HepG2 (cell line): ENCODE measurements around the gene RIMBP2. TPM values are rescaled to one million over a fixed set of nuclear protein-coding genes. Genes with fewer than 3 reads are reported as not detected.

Source experiments
- ATAC-seq: fragments of 200-7000 bp; cut with Tn5 transposase; 3 replicates; pipeline ENCODE4 v1.9.1; 2020; ENCODE audit warnings: mild to moderate bottlenecking, moderate library complexity
- BruUV-seq: library from RNA; stranded (reverse); fragments of 400-500 nt; replicated peaks from 2 replicates; lab custom pipeline; 2021; lab: Mats Ljungman, UMichigan
- CTCF ChIA-PET: fragments of 300-600 bp; formaldehyde crosslinking; extraction: SDS; loops from one replicate; lab custom pipeline; 2021; ENCODE audit warnings: low total read pairs, inconsistent platforms, low intra/inter-chr PET ratio; lab: Yijun Ruan, JAX
- POLR2A ChIA-PET: fragments of 350-600 bp; sonication (Branson Sonifier 250); formaldehyde crosslinking; loops from one replicate; lab custom pipeline; 2020; ENCODE audit warnings: antibody characterized with exemption, inconsistent platforms; lab: Yijun Ruan, JAX
- DNase-seq: peaks from one replicate; pipeline ENCODE4 v3.0.0-alpha.2; 2015; ENCODE audit warnings: low spot score
- FAIRE-seq: peaks from 3 replicates; lab custom pipeline; 2011; peaks lifted over from hg19 to GRCh38; lab: Jason Lieb, UNC
- H2AFZ ChIP-seq: one replicate; pipeline ENCODE4 v1.6.1; 2011; ENCODE audit warnings: low read length, inconsistent platforms
- H3K27ac ChIP-seq: fragments of 300-600 bp; 3 replicates; pipeline ENCODE4 v1.8.0; 2011; ENCODE audit warnings: mixed run types, mild to moderate bottlenecking, mixed read lengths, low read length, inconsistent platforms; ENCODE audit not compliant: insufficient read depth; ENCODE audit errors: extremely low read length
- H3K27me3 ChIP-seq, 2 experiments: fragments of 200-600 bp in 1 of 2; 2 replicates in 1 of 2; 3 replicates in 1 of 2; pipeline versions ENCODE4 v1.6.0 to v1.8.0; 2011; ENCODE audit warnings: low read length in 2 of 2, mild to moderate bottlenecking in 2 of 2, moderate library complexity in 2 of 2, inconsistent platforms in 1 of 2; ENCODE audit not compliant: insufficient read depth in 2 of 2, control insufficient read depth in 1 of 2
- H3K36me3 ChIP-seq, 2 experiments: fragments of 200-600 bp in 1 of 2; replicated peaks in 1 of 2; 2 replicates in 1 of 2; 3 replicates in 1 of 2; pipeline versions ENCODE4 v1.5.1 to v1.8.0; 2011; ENCODE audit warnings: low read length in 2 of 2, inconsistent platforms in 1 of 2; ENCODE audit not compliant: insufficient read depth in 2 of 2, control insufficient read depth in 1 of 2
- H3K4me1 ChIP-seq: 2 replicates; pipeline ENCODE4 v1.5.1; 2012; ENCODE audit warnings: low read length, inconsistent platforms; ENCODE audit not compliant: insufficient read depth
- H3K4me2 ChIP-seq: 2 replicates; pipeline ENCODE4 v1.6.0; 2011; ENCODE audit warnings: low read depth, low read length, inconsistent platforms
- H3K4me3 ChIP-seq, 3 experiments: fragments of 200-600 bp in 1 of 3; sonication (generic), shearing (Covaris generic) in 1 of 3; replicated peaks in 1 of 3; 2 replicates each; pipeline ENCODE4 v1.5.1; 2011 to 2016; ENCODE audit warnings: low read length in 3 of 3, inconsistent platforms in 2 of 3, low read depth in 2 of 3, mild to moderate bottlenecking in 2 of 3, control low read depth in 1 of 3, mixed read lengths in 1 of 3; ENCODE audit not compliant: insufficient read depth in 1 of 3
- H3K79me2 ChIP-seq: one replicate; pipeline ENCODE4 v1.6.1; 2011; ENCODE audit warnings: low read length, inconsistent platforms; ENCODE audit not compliant: insufficient read depth
- H3K9ac ChIP-seq: 2 replicates; pipeline ENCODE4 v1.6.0; 2011; ENCODE audit warnings: mild to moderate bottlenecking, low read depth, low read length, inconsistent platforms; ENCODE audit not compliant: insufficient read depth
- H3K9me3 ChIP-seq: 2 replicates; pipeline ENCODE4 v1.5.1; 2012; ENCODE audit warnings: mild to moderate bottlenecking, low read length
- H4K20me1 ChIP-seq: 2 replicates; pipeline ENCODE4 v1.6.0; 2011; ENCODE audit warnings: inconsistent platforms, mild to moderate bottlenecking, low read length, moderate library complexity; ENCODE audit not compliant: insufficient read depth
- DPF2 ChIP-seq: sonication (generic); formaldehyde crosslinking; IDR thresholded peaks from 2 replicates; pipeline ENCODE4 v1.4.0; 2020; ENCODE audit warnings: mild to moderate bottlenecking, low read depth, missing genetic modification reagents, borderline replicate concordance
- GTF2F1 ChIP-seq: fragments of 150-350 bp; IDR thresholded peaks from 2 replicates; pipeline ENCODE4 v1.6.1; 2014; ENCODE audit warnings: low read length
- KLF16 ChIP-seq, 2 experiments: sonication (generic) in 1 of 2; formaldehyde crosslinking in 1 of 2; IDR thresholded peaks; 2 replicates each; pipeline versions ENCODE4 v1.6.1 to v1.8.0; 2016 to 2023; ENCODE audit warnings: missing genetic modification reagents in 2 of 2, missing compliant biosample characterization in 1 of 2
- KLF9 ChIP-seq: IDR thresholded peaks from 2 replicates; pipeline ENCODE4 v1.6.1; 2016; ENCODE audit warnings: low read depth
- MAFK ChIP-seq, 2 experiments: IDR thresholded peaks in 1 of 2; conservative IDR thresholded peaks in 1 of 2; 2 replicates each; pipeline ENCODE4 v1.6.1; 2011; ENCODE audit warnings: improper control_type of control experiment in 2 of 2, low read length in 2 of 2
- MYNN ChIP-seq: sonication (generic); formaldehyde crosslinking; IDR thresholded peaks from 2 replicates; pipeline ENCODE4 v1.4.0; 2020; ENCODE audit warnings: mild to moderate bottlenecking, low read depth, missing genetic modification reagents
- NR1H2 ChIP-seq: sonication (generic); formaldehyde crosslinking; IDR thresholded peaks from 2 replicates; pipeline ENCODE4 v1.8.1; 2022; ENCODE audit warnings: low read depth, missing genetic modification reagents, borderline replicate concordance
- SRY ChIP-seq: sonication (generic); formaldehyde crosslinking; IDR thresholded peaks from 2 replicates; pipeline ENCODE4 v1.8.0; 2022; ENCODE audit warnings: mild to moderate bottlenecking, missing genetic modification reagents
- ZFYVE20 ChIP-seq: sonication (generic); formaldehyde crosslinking; IDR thresholded peaks from 2 replicates; pipeline ENCODE4 v1.8.0; 2023; ENCODE audit warnings: low read depth, mild to moderate bottlenecking, moderate library complexity, missing genetic modification reagents, borderline replicate concordance
- ZNF3 ChIP-seq: IDR thresholded peaks from 2 replicates; pipeline ENCODE4 v1.7.0; 2017; ENCODE audit warnings: inconsistent platforms
- ZNF563 ChIP-seq: sonication (generic); formaldehyde crosslinking; IDR thresholded peaks from 2 replicates; pipeline ENCODE4 v1.8.0; 2022; ENCODE audit warnings: mild to moderate bottlenecking, moderate library complexity, missing genetic modification reagents
- ZNF83 ChIP-seq: sonication (generic); formaldehyde crosslinking; IDR thresholded peaks from 2 replicates; pipeline ENCODE4 v1.4.0; 2020; ENCODE audit warnings: missing genetic modification reagents, mild to moderate bottlenecking, borderline replicate concordance
- ZNF841 ChIP-seq: sonication (generic); formaldehyde crosslinking; IDR thresholded peaks from 2 replicates; pipeline ENCODE4 v1.8.1; 2023; ENCODE audit warnings: missing genetic modification reagents, borderline replicate concordance
- ZNF850 ChIP-seq: sonication (generic); formaldehyde crosslinking; conservative IDR thresholded peaks from 2 replicates; pipeline ENCODE4 v1.9.0; 2021; ENCODE audit warnings: mild to moderate bottlenecking, missing genetic modification reagents
- WGBS: methylation state at CpG from one replicate; pipeline ENCODE4 v1.1.6; 2017; ENCODE audit warnings: low lambda C conversion rate; 5-methylcytosine and 5-hydroxymethylcytosine counted together
- in situ Hi-C: cut with HindIII; loops from 2 replicates; pipeline ENCODE4 v1.10.0; 2017; ENCODE audit warnings: low pct_unique_long_range_greater_than_20kb; ENCODE audit not compliant: extremely low pct_ligation_motif_present
- intact Hi-C: fragments of 100-400 bp; cut with micrococcal nuclease; formaldehyde crosslinking; loops from one replicate; pipeline ENCODE4 v1.10.0; 2022; ENCODE audit not compliant: unreplicated experiment
- polyA plus RNA-seq, 8 experiments: library from polyadenylated mRNA; depleted of rRNA in 3 of 8; stranded (reverse) in 7 of 8; unstranded in 1 of 8; fragments of >200 nt; fragmentation: Illumina TruSeq in 4 of 8; extraction: Trizol in 4 of 8; gene quantifications; 2 replicates each; pipeline versions ENCODE4 v1.2.1 to v1.2.3, GENCODE V29; 2011 to 2016; ENCODE audit warnings: low read depth in 4 of 8, missing spikeins in 1 of 8, mixed read lengths in 1 of 8; ENCODE audit not compliant: insufficient read depth in 1 of 8
- total RNA-seq, 5 experiments: library from RNA; depleted of rRNA; stranded (reverse); fragments of >200 nt; fragmentation: Illumina TruSeq; extraction: Trizol; gene quantifications; 2 replicates each; pipeline ENCODE4 v1.2.3, GENCODE V29; 2016; ENCODE audit warnings: low read depth in 1 of 5
- TF ChIP-seq, protein P1 (sequence below): IDR thresholded peaks from 2 replicates; pipeline ENCODE4 v1.4.0; 2020; ENCODE audit warnings: mild to moderate bottlenecking, missing genetic modification reagents
- TF ChIP-seq, protein P2 (sequence below): sonication (generic); formaldehyde crosslinking; conservative IDR thresholded peaks from 2 replicates; pipeline ENCODE4 v1.4.0; 2020; ENCODE audit warnings: mild to moderate bottlenecking, missing genetic modification reagents, moderate library complexity
- TF ChIP-seq, protein P3 (sequence below): sonication (generic); formaldehyde crosslinking; conservative IDR thresholded peaks from 2 replicates; pipeline ENCODE4 v1.5.0; 2020; ENCODE audit warnings: missing genetic modification reagents

RIMBP2 gene
- total and polyA plus RNA-seq, 2 of the 13 experiments (the other 11 are each of a cell fraction or from before 2014, with no cell fraction given) = 0.03 TPM; not detected in 1

DNA sequence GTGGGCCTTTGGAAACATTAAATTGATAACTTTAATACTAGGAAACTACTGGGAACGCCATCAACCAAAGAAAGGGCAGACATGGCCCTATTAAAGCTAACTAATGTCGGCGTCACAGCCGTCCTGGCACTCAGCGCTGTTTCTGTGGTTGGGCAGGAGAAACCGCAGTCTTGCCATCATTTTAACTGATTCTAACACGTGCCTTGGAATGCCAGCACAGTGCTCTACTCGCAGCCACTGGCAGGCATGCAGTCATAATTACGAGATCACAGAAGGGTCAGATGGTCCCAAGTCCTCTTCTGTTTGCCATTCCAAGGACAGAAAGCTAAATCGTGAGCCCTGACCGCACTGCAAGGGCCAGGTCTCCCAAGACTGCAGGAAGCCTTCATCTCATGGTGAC lies 75.2 kb downstream of the RIMBP2 start:
- CTCF ChIA-PET = no interaction called here

More for the DNA sequence above, 75.2 kb downstream of the RIMBP2 start:
- no peak overlapping the region for H2AFZ ChIP-seq
- WGBS = 50% methylated on average over 8 of the region's 11 CpGs
- POLR2A ChIA-PET = no interaction called here
- in situ Hi-C loops (no loop called here), intact Hi-C loops (no loop called here)
- ATAC-seq (no peak), FAIRE-seq (no peak), DNase-seq (no peak)
- H3K4me3 ChIP-seq = no peak overlapping the region
- no peak overlapping the region for H3K27ac ChIP-seq
- H3K4me1 ChIP-seq = no peaks in the 10 kb centered on the region
- no TSS peak for BruUV-seq
- no peak overlapping the region for H3K9ac ChIP-seq
- TF ChIP-seq, protein P1, sequence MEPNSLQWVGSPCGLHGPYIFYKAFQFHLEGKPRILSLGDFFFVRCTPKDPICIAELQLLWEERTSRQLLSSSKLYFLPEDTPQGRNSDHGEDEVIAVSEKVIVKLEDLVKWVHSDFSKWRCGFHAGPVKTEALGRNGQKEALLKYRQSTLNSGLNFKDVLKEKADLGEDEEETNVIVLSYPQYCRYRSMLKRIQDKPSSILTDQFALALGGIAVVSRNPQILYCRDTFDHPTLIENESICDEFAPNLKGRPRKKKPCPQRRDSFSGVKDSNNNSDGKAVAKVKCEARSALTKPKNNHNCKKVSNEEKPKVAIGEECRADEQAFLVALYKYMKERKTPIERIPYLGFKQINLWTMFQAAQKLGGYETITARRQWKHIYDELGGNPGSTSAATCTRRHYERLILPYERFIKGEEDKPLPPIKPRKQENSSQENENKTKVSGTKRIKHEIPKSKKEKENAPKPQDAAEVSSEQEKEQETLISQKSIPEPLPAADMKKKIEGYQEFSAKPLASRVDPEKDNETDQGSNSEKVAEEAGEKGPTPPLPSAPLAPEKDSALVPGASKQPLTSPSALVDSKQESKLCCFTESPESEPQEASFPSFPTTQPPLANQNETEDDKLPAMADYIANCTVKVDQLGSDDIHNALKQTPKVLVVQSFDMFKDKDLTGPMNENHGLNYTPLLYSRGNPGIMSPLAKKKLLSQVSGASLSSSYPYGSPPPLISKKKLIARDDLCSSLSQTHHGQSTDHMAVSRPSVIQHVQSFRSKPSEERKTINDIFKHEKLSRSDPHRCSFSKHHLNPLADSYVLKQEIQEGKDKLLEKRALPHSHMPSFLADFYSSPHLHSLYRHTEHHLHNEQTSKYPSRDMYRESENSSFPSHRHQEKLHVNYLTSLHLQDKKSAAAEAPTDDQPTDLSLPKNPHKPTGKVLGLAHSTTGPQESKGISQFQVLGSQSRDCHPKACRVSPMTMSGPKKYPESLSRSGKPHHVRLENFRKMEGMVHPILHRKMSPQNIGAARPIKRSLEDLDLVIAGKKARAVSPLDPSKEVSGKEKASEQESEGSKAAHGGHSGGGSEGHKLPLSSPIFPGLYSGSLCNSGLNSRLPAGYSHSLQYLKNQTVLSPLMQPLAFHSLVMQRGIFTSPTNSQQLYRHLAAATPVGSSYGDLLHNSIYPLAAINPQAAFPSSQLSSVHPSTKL (CRISPR knock-in tag) = no peak
- TF ChIP-seq ZNF83 (CRISPR knock-in tag) (no peak), SRY (CRISPR knock-in tag) (no peak), MAFK (conservative IDR thresholded peaks at IDR 0.05 in 1 of 2, IDR thresholded peaks at IDR 0.05 in 1 of 2; ENCODE audit: low read length in 2 of 2) (no peak), MYNN (CRISPR knock-in tag) (no peak), ZNF563 (CRISPR knock-in tag) (no peak), DPF2 (no peak), ZFYVE20 (CRISPR knock-in tag) (no peak), KLF9 (CRISPR knock-in tag) (no peak), ZNF850 (no peak), GTF2F1 (no peak), NR1H2 (CRISPR knock-in tag) (no peak), ZNF841 (no peak), ZNF3 (CRISPR knock-in tag) (no peak), KLF16 (CRISPR knock-in tag; IDR thresholded peaks at IDR 0.05) (no peak)
- TF ChIP-seq, protein P2, sequence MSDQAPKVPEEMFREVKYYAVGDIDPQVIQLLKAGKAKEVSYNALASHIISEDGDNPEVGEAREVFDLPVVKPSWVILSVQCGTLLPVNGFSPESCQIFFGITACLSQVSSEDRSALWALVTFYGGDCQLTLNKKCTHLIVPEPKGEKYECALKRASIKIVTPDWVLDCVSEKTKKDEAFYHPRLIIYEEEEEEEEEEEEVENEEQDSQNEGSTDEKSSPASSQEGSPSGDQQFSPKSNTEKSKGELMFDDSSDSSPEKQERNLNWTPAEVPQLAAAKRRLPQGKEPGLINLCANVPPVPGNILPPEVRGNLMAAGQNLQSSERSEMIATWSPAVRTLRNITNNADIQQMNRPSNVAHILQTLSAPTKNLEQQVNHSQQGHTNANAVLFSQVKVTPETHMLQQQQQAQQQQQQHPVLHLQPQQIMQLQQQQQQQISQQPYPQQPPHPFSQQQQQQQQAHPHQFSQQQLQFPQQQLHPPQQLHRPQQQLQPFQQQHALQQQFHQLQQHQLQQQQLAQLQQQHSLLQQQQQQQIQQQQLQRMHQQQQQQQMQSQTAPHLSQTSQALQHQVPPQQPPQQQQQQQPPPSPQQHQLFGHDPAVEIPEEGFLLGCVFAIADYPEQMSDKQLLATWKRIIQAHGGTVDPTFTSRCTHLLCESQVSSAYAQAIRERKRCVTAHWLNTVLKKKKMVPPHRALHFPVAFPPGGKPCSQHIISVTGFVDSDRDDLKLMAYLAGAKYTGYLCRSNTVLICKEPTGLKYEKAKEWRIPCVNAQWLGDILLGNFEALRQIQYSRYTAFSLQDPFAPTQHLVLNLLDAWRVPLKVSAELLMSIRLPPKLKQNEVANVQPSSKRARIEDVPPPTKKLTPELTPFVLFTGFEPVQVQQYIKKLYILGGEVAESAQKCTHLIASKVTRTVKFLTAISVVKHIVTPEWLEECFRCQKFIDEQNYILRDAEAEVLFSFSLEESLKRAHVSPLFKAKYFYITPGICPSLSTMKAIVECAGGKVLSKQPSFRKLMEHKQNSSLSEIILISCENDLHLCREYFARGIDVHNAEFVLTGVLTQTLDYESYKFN = no peak
- TF ChIP-seq, protein P3, sequence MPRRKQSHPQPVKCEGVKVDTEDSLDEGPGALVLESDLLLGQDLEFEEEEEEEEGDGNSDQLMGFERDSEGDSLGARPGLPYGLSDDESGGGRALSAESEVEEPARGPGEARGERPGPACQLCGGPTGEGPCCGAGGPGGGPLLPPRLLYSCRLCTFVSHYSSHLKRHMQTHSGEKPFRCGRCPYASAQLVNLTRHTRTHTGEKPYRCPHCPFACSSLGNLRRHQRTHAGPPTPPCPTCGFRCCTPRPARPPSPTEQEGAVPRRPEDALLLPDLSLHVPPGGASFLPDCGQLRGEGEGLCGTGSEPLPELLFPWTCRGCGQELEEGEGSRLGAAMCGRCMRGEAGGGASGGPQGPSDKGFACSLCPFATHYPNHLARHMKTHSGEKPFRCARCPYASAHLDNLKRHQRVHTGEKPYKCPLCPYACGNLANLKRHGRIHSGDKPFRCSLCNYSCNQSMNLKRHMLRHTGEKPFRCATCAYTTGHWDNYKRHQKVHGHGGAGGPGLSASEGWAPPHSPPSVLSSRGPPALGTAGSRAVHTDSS (CRISPR knock-in tag) = no peak
- H3K36me3 ChIP-seq = no peaks in the 10 kb centered on the region
- H4K20me1 ChIP-seq = 0 out of 2 replicates have a peak, but pooled peaks cover 4% of the 10 kb centered on the region
- no peaks in the 10 kb centered on the region for H3K79me2 ChIP-seq
- no peak overlapping the region for H3K4me2 ChIP-seq
- H3K9me3 ChIP-seq = no peaks in the 10 kb centered on the region
- H3K27me3 ChIP-seq = peaks cover 4 to 73% of the 10 kb centered on the region in 2 experiments
